GM18508 (cell line): Measurements from ENCODE around the gene SOHLH2.

Experiments used
- ATAC-seq: cut with Tn5 transposase; IDR thresholded peaks from one replicate; pipeline ENCODE4 v1.9.1; 2021; ENCODE audit warnings: moderate number of reproducible peaks; ENCODE audit not compliant: insufficient read depth, unreplicated experiment

SOHLH2 gene

GRCh38 chr13:36192166-36192565, 22.2 kb downstream of the SOHLH2 start:
- ATAC-seq = no peak

DNA sequence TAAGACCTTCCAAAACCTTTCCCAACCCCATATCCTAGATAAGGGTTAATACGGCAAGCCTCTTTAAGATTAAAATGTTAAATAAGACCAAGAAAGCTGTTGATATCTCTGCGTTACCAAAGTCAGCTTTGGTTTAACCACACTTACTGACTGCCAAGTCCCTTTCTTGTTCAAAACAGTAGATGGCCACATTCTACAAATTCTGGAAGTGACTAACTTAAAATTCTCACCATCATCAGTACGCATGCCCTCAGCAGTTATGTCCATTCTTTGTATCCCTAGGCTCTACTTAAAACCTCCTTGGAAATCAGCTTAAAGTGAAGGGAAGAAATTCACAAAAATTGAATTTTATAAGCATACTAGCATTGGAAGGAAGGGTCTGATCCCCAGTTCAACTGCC, 23.6 kb downstream of the SOHLH2 start:
- no peak for ATAC-seq

DNA sequence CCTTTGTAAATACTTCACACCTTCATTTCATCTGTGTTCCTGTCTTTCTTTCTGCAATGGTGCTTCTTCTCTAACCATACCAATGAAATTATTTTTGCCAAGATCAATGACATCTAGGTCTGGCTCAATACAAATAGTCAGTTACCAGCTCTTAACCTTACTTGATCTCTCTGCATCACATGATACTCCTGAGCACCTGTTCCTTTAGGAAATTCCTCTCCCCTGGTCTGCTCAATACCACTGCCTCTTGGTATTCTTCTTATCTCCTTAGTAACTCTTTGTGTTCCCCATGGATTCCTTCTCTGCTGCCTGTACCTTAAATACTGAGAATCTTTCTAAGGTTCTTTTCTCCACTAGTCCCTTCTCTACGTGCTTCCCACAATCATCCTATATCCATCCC, 25.9 kb downstream of the SOHLH2 start:
- ATAC-seq = no peak

GRCh38 chr13:36183901-36184300, 30.5 kb downstream of the SOHLH2 start:
- ATAC-seq = no peak

DNA sequence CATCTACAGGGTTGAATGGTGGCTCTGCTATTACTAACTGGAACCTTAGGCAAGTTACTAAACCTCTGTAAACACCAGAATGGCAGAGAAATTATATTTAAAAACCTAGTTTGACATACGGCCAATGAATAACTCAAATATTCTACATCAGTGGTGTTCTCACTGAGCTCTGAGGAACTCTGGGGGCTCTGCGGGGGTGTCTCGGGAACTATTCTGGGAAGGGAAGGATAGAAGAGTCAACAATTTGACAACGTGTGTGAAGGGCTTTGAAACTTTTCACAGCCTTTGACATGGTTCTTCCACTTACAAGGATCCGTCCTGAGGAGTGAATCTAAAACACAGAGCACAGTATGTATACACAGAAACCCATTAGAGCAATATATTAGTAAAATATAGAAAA, 38.7 kb downstream of the SOHLH2 start:
- no peak for ATAC-seq

DNA sequence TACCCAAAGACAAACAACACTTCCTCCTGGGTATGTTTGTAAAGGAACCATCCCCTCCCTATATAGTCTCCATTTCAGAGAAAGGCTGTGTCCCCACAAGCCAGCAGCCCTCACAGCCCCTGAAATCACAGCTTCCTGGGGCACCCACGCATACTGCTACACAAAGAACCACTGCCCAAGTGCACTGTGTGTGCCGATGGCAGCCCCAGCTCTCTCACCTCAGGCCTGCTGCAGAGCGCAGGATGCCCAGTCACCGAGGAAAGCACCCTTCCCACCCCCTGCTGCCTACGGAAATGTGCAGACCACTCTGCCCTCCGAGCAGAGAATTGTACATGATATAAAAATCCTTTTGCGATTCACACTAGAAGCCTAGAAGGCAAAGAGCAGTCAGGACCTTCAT, 39.4 kb downstream of the SOHLH2 start:
- ATAC-seq = no peak

DNA sequence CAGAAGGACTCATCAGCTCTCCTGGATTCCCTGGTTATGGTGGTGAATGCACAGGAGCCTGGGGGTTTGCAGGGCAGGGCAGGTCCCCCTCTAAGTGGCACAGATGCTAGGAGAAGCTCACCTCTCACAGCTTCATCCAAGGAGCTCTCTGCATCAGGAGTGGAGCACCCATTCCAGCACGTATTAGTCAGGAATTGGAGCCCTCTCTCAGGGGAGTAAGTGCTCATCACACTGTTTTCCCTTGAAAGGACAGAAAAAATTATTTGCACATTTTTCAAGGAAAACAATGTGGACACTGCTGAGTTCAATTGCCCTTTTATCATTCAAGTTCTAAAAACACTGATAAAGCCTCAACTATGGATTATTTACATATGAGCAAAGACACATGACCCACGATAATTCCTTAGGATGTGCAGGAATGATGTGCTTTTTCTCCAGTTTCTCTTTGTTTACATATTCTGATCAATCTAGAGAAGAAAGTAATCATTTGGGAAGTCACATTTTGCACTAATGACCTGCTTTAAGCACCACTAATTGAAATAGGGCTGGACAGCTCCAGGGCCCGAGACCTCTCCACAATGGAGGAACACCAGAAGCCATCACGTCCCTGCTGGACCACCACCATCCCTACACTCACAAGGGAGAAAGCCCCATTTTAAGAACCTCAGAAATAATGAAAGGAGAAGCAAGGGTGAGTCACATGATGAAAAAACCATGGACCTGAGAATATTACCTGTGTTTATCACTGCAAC, 40.6 kb downstream of the SOHLH2 start:
- ATAC-seq = no peak

DNA sequence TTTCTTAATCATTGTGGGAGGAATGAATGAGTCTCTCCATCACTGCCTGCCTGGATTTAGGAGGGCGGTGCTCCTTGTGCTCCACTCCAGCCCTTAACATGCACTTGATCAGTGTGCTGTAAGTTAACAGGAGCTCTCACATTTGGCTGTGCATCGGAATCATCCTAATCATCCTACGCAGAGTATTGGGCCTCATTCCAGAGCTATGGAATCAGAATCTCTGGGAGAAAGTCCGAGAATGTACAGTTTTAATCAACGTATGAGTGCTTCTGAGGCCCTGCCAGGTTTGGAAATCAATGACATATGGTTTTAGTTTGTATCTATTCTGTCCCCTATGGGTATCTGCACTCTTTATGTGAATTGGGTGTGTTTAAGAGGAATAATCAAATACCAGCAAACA, 48.3 kb downstream of the SOHLH2 start:
- ATAC-seq = no peak

- ATAC-seq = no peak
Observed at GRCh38 chr13:36163809-36164308, 50.5 kb downstream of the SOHLH2 start.

GRCh38 chr13:36163286-36163685, 51.1 kb downstream of the SOHLH2 start:
- ATAC-seq = no peak

DNA sequence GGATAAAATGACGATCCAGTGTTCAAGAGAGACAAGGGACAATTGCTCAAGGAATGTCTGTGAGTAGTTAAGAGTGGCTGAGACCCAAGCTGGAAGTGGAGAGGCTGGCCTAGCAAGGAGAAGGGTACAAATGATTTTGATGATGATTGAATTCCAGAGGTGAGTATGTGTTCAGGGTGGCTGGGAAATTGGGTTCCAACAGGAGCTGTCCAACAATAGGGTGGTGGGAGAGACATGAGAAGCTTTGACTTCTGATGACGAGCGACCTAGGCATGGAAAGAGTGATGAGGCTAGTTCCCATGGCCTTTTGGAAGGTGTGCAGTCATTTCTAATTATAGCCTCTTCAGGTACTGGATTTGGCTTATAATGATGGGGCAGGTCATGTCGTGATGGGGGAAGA, 54.1 kb downstream of the SOHLH2 start:
- ATAC-seq = no peak

DNA sequence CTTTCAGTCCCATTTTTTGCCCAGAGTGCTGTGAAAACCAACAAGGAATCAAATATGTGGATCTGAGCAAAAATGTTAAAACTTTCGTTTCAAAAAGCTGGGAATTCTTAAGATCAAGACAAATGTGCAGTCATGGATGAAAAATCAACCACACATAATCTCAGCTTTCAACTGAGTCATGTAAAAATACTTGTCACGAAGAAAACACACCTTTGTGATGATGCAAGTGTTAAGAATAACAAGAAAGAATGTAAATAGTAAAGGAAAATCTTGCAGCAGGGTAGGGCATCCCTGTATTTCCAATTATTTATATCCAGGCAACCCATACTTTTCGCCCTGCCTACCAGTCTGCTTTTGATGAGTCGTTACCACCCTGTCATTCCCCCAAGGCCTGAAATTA, 55.7 kb downstream of the SOHLH2 start:
- no peak for ATAC-seq

GRCh38 chr13:36157480-36157879, 56.9 kb downstream of the SOHLH2 start:
- no peak for ATAC-seq

DNA sequence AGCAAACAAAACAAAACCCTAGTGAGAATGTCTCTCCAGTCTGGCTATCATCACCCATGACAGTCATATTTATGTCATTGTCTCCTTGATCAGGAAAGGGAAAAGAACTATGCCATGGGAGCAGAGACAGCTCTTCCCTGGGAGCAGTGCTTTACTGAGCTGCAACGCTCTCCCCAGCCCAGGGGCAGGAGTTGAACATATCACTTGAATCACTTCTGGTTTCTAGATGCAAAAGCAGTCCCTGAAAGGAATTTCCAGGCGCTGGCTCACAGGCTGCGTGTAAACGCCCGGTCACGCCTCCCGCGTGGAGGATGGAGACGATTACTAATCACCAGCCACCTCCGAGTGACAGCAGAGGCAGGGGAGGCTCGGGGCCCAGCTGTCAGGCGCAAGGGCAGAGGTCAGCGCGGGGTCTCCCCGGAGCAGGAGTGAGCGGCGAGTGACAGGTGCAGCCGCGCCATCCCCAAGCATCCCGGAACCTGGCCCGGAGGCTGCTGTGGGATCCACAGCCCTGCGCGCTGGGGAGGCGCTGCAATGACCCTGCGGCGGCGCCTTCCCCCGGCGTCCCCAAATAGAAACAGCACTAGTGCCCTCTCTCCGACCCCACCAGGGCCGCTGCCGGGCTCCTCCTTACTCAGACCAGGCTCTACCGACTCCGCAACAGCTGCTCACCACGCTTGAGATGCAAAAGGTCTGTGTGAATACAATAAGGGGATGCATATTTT, 59.6 kb downstream of the SOHLH2 start:
- ATAC-seq = no peak

DNA sequence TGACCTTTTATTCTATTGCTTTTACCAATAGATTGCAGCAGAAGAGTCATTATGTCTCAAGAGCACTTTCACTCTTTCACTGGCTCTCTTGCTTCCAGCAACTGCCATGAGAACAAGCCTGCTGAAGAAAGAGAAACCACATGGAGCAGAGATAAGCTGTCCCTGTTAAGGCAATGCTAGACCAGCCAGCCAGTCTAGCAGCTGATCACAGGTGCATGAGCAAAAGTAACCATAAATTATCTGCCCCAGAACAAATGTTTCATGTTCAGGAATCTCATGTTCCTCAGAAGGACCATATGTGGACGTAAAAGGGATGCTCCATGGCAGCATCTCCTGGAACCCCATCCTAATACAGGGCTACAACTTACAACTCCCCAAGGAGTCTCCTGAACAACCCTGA, 62.8 kb downstream of the SOHLH2 start:
- ATAC-seq = no peak

- no peak for ATAC-seq
Observed at GRCh38 chr13:36148446-36148845, 65.9 kb downstream of the SOHLH2 start.

- ATAC-seq = no peak
Observed at GRCh38 chr13:36147330-36147729, 67.0 kb downstream of the SOHLH2 start.

- no peak for ATAC-seq
Observed at GRCh38 chr13:36146511-36147269, 67.7 kb downstream of the SOHLH2 start.

- ATAC-seq = no peak
Observed at GRCh38 chr13:36143738-36144137, 70.6 kb downstream of the SOHLH2 start.

- no peak for ATAC-seq
Observed at GRCh38 chr13:36142735-36143134, 71.6 kb downstream of the SOHLH2 start.

DNA sequence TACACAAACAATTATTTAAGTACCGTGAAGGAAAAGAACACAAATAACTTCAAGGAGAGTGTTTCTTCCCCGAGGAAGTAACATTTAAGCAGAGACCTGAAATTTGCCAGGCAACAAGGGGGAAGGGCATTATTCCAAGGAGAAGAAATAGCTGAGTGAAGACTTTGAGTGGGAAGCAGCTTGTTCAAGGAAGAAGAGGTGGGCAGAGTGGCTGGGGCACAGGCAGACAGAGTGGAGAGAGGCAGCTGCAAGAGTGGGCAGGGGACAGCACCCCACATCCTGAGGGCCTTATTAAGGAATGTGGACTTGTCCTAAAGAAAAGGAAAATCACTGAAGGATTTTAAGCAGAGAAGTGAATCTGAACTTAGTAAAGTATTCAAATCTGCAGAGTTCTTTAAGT, 78.5 kb downstream of the SOHLH2 start:
- no peak for ATAC-seq
